ENCODE results near the gene SYT12. TPM values are rescaled to one million over a fixed set of nuclear protein-coding genes. Genes with fewer than 3 reads are reported as not detected.
"Not testable (repeated sequence)": the region's sequence is repeated elsewhere in the genome, so short reads cannot be mapped to it uniquely, and the experiment has no call there.

Gene SYT12
- total RNA-seq, 5 donors from 2014 or later (not counting 1 experiment from before 2014, with no cell fraction given), result 0.20 TPM; not detected in 4

GRCh38 chr11:67005200-67005599 is 17.7 kb upstream of the SYT12 start:
- H3K36me3 Mint-ChIP-seq; H3K9me3 Mint-ChIP-seq; H3K36me3 ChIP-seq (ENCODE audit: control insufficient read depth in 2 of 2, extremely low read depth in 1 of 2, insufficient read depth in 1 of 2, low read length in 1 of 2); ATAC-seq (replicated peaks in 1 of 4); H3K27me3 Mint-ChIP-seq; CTCF ChIA-PET; H3K27me3 ChIP-seq (replicated peaks in 1 of 2; ENCODE audit: control insufficient read depth in 2 of 2, extremely low read depth in 1 of 2, insufficient read depth in 2 of 2, low read length in 1 of 2); H3K4me1 Mint-ChIP-seq; H3K9me3 ChIP-seq; H3K4me1 ChIP-seq (ENCODE audit: control insufficient read depth in 1 of 2, extremely low read depth in 1 of 2, insufficient read depth in 2 of 2, low read length in 2 of 2); H3K27ac ChIP-seq (ENCODE audit: low read length); DNase-seq; H3K4me3 ChIP-seq (ENCODE audit: control insufficient read depth in 1 of 2, extremely low read depth in 1 of 2, low read length in 1 of 2); H3K27ac Mint-ChIP-seq; H3K4me3 Mint-ChIP-seq: not testable (repeated sequence)
- POLR2A ChIA-PET, result interaction anchor here in 1 of 2 donors (0.7 kb wide), 1 partner anchor 1807 kb away, joined by 16 read pairs; no protein-coding TSS in a partner anchor
- 90% methylated on average over 5 of the region's 8 CpGs for WGBS (ENCODE audit: insufficient coverage)

GRCh38 chr11:67006029-67006884 is 16.7 kb upstream of the SYT12 start:
- no peaks in the 10 kb centered on the region for H3K4me1 ChIP-seq (ENCODE audit: control insufficient read depth in 1 of 2, extremely low read depth in 1 of 2, insufficient read depth in 2 of 2, low read length in 2 of 2)
- Mint-ChIP-seq H3K9me3 (no peaks in the 10 kb centered on the region), H3K36me3 (no peaks in the 10 kb centered on the region), H3K4me1 (peaks cover 2 to 10% (median 4%) of the 10 kb centered on the region in 3 donors), H3K27me3 (peaks cover 0 to 4% of the 10 kb centered on the region in 2 donors), H3K27ac (peak overlapping the region in 1 of 2 donors; percentile 45), H3K4me3 (no peak overlapping the region)
- H3K9me3 ChIP-seq, result no peaks in the 10 kb centered on the region
- peaks cover 0 to 10% of the 10 kb centered on the region in 2 experiments for H3K27me3 ChIP-seq (replicated peaks in 1 of 2; ENCODE audit: control insufficient read depth in 2 of 2, extremely low read depth in 1 of 2, insufficient read depth in 2 of 2, low read length in 1 of 2)
- peak in 9 of 35 experiments; percentile 6 to 37 (median 12) for DNase-seq
- ATAC-seq (replicated peaks in 1 of 4), result peak in 2 of 4 experiments; percentile 26 to 44
- 88% methylated on average over 4 of the region's 14 CpGs for WGBS (ENCODE audit: insufficient coverage)
- no peaks in the 10 kb centered on the region for H3K36me3 ChIP-seq (ENCODE audit: control insufficient read depth in 2 of 2, extremely low read depth in 1 of 2, insufficient read depth in 1 of 2, low read length in 1 of 2)
- H3K4me3 ChIP-seq (ENCODE audit: control insufficient read depth in 1 of 2, extremely low read depth in 1 of 2, low read length in 1 of 2), result no peak overlapping the region
- H3K27ac ChIP-seq (ENCODE audit: low read length), result no peak overlapping the region
- ChIA-PET POLR2A (interaction anchor here in 1 of 2 donors (0.7 kb wide), 1 partner anchor 1808 kb away, joined by 16 read pairs; no protein-coding TSS in a partner anchor), CTCF (interaction anchor here in 1 of 2 donors (0.6 to 1.0 kb wide), 2 partner anchors 15 to 19 kb away, joined by 3 to 6 read pairs; no protein-coding TSS in a partner anchor)

DNA sequence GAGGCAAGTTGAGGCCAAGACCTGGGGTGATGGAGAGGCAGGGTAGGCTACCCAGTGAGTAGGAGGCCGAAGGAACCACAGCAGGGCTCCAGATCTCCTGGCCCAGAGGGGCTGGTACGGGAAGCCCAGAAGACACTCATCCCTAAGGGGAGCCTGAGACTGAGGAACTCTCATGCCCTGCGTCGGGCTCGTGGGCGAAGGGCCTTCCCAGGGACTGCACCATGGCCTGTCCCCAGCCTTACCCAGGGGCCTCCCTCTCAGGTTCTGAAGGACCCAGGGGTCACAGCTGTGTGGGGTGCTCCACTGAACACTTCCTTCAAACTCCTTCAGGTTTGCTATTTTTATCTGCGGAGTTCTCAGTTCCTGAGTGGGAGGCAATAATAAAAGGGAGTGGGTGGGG is 15.8 kb upstream of the SYT12 start:
- no peak overlapping the region for H3K4me3 ChIP-seq (ENCODE audit: control insufficient read depth in 1 of 2, extremely low read depth in 1 of 2, low read length in 1 of 2)
- H3K27me3 Mint-ChIP-seq, result peaks cover 0 to 4% of the 10 kb centered on the region in 2 donors
- no peak for DNase-seq
- no peaks in the 10 kb centered on the region for H3K9me3 Mint-ChIP-seq
- ChIA-PET POLR2A (interaction anchor here in 1 of 2 donors (0.5 kb wide), 1 partner anchor 366 kb away, joined by 6 read pairs; the partner anchor contains the start of gene CLCF1), CTCF (interaction anchor here in 1 of 2 donors (1.0 kb wide), 1 partner anchor 16 kb away, joined by 3 read pairs; no protein-coding TSS in a partner anchor)
- H3K27me3 ChIP-seq (replicated peaks in 1 of 2; ENCODE audit: control insufficient read depth in 2 of 2, extremely low read depth in 1 of 2, insufficient read depth in 2 of 2, low read length in 1 of 2), result peaks cover 0 to 10% of the 10 kb centered on the region in 2 experiments
- H3K4me1 Mint-ChIP-seq, result peaks cover 2 to 10% (median 4%) of the 10 kb centered on the region in 3 donors
- no peaks in the 10 kb centered on the region for H3K36me3 ChIP-seq (ENCODE audit: control insufficient read depth in 2 of 2, extremely low read depth in 1 of 2, insufficient read depth in 1 of 2, low read length in 1 of 2)
- no peaks in the 10 kb centered on the region for H3K9me3 ChIP-seq
- no peak overlapping the region for H3K4me3 Mint-ChIP-seq
- 90% methylated on average over 2 of the region's 7 CpGs for WGBS (ENCODE audit: insufficient coverage)
- no peaks in the 10 kb centered on the region for H3K4me1 ChIP-seq (ENCODE audit: control insufficient read depth in 1 of 2, extremely low read depth in 1 of 2, insufficient read depth in 2 of 2, low read length in 2 of 2)
- H3K36me3 Mint-ChIP-seq, result no peaks in the 10 kb centered on the region
- H3K27ac Mint-ChIP-seq, result no peak overlapping the region
- H3K27ac ChIP-seq (ENCODE audit: low read length), result no peak overlapping the region
- ATAC-seq (replicated peaks in 1 of 4), result no peak

DNA sequence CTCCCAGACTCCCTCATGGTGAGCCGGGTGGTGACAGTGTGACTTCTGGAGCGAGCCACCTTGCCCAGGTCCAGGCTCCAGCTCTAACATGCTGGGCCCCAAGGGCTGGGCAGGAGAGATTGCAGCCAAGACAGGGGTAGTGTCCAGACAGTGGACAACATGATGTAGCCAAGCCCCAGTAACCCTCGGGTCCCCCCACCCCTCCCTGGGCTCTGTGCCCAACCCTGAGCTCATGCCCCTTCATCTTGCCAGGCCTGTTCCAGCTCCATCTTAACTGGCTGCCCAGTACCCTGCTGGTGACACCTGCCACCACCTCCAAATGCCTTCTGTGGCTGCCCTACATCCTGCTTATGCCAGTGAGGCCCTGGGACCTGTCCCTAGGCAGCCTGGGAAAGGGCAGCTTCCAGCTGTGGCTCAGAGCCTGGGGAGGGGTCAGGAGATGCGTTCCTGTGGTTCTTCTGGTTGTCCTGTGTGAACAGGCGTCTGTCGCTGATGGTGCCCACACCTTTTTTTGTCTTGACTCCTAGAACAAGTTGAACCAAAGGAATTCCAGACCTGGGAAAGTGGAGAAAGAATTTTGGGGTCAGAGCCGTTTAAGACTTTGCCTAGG is 12.5 kb upstream of the SYT12 start:
- Histone ChIP-seq H3K4me1 (ENCODE audit: control insufficient read depth in 1 of 2, extremely low read depth in 1 of 2, insufficient read depth in 2 of 2, low read length in 2 of 2) (no peaks in the 10 kb centered on the region), H3K4me3 (ENCODE audit: control insufficient read depth in 1 of 2, extremely low read depth in 1 of 2, low read length in 1 of 2) (no peak overlapping the region), H3K9me3 (no peaks in the 10 kb centered on the region), H3K36me3 (ENCODE audit: control insufficient read depth in 2 of 2, extremely low read depth in 1 of 2, insufficient read depth in 1 of 2, low read length in 1 of 2) (no peaks in the 10 kb centered on the region), H3K27me3 (replicated peaks in 1 of 2; ENCODE audit: control insufficient read depth in 2 of 2, extremely low read depth in 1 of 2, insufficient read depth in 2 of 2, low read length in 1 of 2) (peaks cover 0 to 19% of the 10 kb centered on the region in 2 experiments), H3K27ac (ENCODE audit: low read length) (no peak overlapping the region)
- H3K36me3 Mint-ChIP-seq, result no peaks in the 10 kb centered on the region
- CTCF ChIA-PET, result interaction anchor here in 1 of 2 donors (0.6 kb wide), 1 partner anchor 310 kb away, joined by 3 read pairs; no protein-coding TSS in a partner anchor
- no peak overlapping the region for H3K4me3 Mint-ChIP-seq
- peaks cover 2 to 10% (median 4%) of the 10 kb centered on the region in 3 donors for H3K4me1 Mint-ChIP-seq
- no peak overlapping the region for H3K27ac Mint-ChIP-seq
- no peaks in the 10 kb centered on the region for H3K9me3 Mint-ChIP-seq
- ATAC-seq (replicated peaks in 1 of 4), result no peak
- DNase-seq, result no peak
- H3K27me3 Mint-ChIP-seq, result peaks cover 8 to 11% of the 10 kb centered on the region in 2 donors
- POLR2A ChIA-PET, result no interaction called here
- WGBS (ENCODE audit: insufficient coverage), result 81% methylated on average over 4 of the region's 7 CpGs

DNA sequence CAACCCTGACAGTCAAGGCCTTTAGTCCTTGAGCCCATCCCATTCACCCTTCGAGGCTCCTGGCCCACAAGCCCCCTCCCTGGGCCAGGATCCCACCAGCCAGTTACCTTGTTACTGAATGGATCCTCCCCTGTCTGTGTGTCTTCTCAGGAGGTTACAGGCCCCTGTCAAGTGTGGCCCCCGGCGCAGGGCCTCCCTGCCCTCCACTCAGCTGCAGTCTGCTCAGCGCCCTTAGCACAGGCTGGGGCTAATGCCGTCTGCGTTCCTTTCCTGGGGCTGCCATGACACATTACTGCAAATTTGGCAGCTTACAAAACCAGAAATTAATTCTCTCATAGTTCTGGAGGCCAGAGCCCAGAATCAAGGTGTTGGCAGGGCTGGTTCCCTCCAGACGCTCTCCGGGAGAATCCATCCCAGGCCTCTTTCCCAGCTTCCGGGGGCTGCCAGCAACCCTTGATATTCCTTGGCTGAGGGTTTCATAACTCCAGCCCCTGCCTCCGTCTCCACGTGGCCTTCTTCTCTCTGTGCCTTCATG is 9.4 kb upstream of the SYT12 start:
- Mint-ChIP-seq H3K4me3 (no peak overlapping the region), H3K9me3 (no peaks in the 10 kb centered on the region), H3K36me3 (no peaks in the 10 kb centered on the region), H3K27me3 (peaks cover 14 to 20% of the 10 kb centered on the region in 2 donors), H3K4me1 (no peaks in the 10 kb centered on the region), H3K27ac (no peak overlapping the region)
- DNase-seq, result no peak
- no peak overlapping the region for H3K4me3 ChIP-seq (ENCODE audit: control insufficient read depth in 1 of 2, extremely low read depth in 1 of 2, low read length in 1 of 2)
- 90% methylated on average over 9 of the region's 11 CpGs for WGBS (ENCODE audit: insufficient coverage)
- no peak overlapping the region for H3K27ac ChIP-seq (ENCODE audit: low read length)
- H3K9me3 ChIP-seq, result no peaks in the 10 kb centered on the region
- H3K27me3 ChIP-seq (replicated peaks in 1 of 2; ENCODE audit: control insufficient read depth in 2 of 2, extremely low read depth in 1 of 2, insufficient read depth in 2 of 2, low read length in 1 of 2), result peaks cover 5 to 31% of the 10 kb centered on the region in 2 experiments
- no peaks in the 10 kb centered on the region for H3K4me1 ChIP-seq (ENCODE audit: control insufficient read depth in 1 of 2, extremely low read depth in 1 of 2, insufficient read depth in 2 of 2, low read length in 2 of 2)
- no peaks in the 10 kb centered on the region for H3K36me3 ChIP-seq (ENCODE audit: control insufficient read depth in 2 of 2, extremely low read depth in 1 of 2, insufficient read depth in 1 of 2, low read length in 1 of 2)
- ChIA-PET POLR2A (no interaction called here), CTCF (no interaction called here)
- ATAC-seq (replicated peaks in 1 of 4), result no peak

GRCh38 chr11:67014343-67014742 is 8.6 kb upstream of the SYT12 start:
- H3K27ac ChIP-seq (ENCODE audit: low read length), result no peak overlapping the region
- H3K9me3 ChIP-seq, result no peaks in the 10 kb centered on the region
- H3K9me3 Mint-ChIP-seq, result peaks cover 0 to 3% (median 0%) of the 10 kb centered on the region in 3 donors
- DNase-seq, result no peak
- H3K27ac Mint-ChIP-seq, result no peak overlapping the region
- no peak for ATAC-seq (replicated peaks in 1 of 4)
- no peaks in the 10 kb centered on the region for H3K36me3 ChIP-seq (ENCODE audit: control insufficient read depth in 2 of 2, extremely low read depth in 1 of 2, insufficient read depth in 1 of 2, low read length in 1 of 2)
- ChIA-PET CTCF (no interaction called here), POLR2A (interaction anchor here in 1 of 2 donors (0.7 kb wide), 1 partner anchor 355 kb away, joined by 3 read pairs; no protein-coding TSS in a partner anchor)
- no peaks in the 10 kb centered on the region for H3K4me1 Mint-ChIP-seq
- H3K36me3 Mint-ChIP-seq, result no peaks in the 10 kb centered on the region
- H3K4me3 ChIP-seq (ENCODE audit: control insufficient read depth in 1 of 2, extremely low read depth in 1 of 2, low read length in 1 of 2), result no peak overlapping the region
- H3K27me3 ChIP-seq (replicated peaks in 1 of 2; ENCODE audit: control insufficient read depth in 2 of 2, extremely low read depth in 1 of 2, insufficient read depth in 2 of 2, low read length in 1 of 2), result peaks cover 5 to 31% of the 10 kb centered on the region in 2 experiments
- H3K4me1 ChIP-seq (ENCODE audit: control insufficient read depth in 1 of 2, extremely low read depth in 1 of 2, insufficient read depth in 2 of 2, low read length in 2 of 2), result no peaks in the 10 kb centered on the region
- H3K4me3 Mint-ChIP-seq, result no peak overlapping the region
- H3K27me3 Mint-ChIP-seq, result peaks cover 14 to 20% of the 10 kb centered on the region in 2 donors
- WGBS (ENCODE audit: insufficient coverage), result 92% methylated on average over 7 of the region's 7 CpGs

Data from T-cell (primary cell).